HG02571 (cell line): ENCODE measurements around the gene PRRC2A.
A peak's percentile ranks its signal among the peaks of the same experiment; 100 is the strongest.
"Not testable (repeated sequence)": the region's sequence is repeated elsewhere in the genome, so short reads cannot be mapped to it uniquely, and the experiment has no call there.

Experiments used
- ATAC-seq: cut with Tn5 transposase; IDR thresholded peaks from one replicate; pipeline ENCODE4 v1.9.1; 2021; ENCODE audit warnings: mild to moderate bottlenecking, moderate library complexity; ENCODE audit not compliant: unreplicated experiment

Gene PRRC2A

GRCh38 chr6:31585491-31585890, 35.0 kb upstream of the PRRC2A start:
- no peak for ATAC-seq

GRCh38 chr6:31586008-31586407, 34.5 kb upstream of the PRRC2A start, which contains the start of gene LST1:
Gene LST1, plus strand, starts transcription at chr6:31586277. Its CDS starts 1,023 bp downstream, at chr6:31587300.
- no peak for ATAC-seq

DNA sequence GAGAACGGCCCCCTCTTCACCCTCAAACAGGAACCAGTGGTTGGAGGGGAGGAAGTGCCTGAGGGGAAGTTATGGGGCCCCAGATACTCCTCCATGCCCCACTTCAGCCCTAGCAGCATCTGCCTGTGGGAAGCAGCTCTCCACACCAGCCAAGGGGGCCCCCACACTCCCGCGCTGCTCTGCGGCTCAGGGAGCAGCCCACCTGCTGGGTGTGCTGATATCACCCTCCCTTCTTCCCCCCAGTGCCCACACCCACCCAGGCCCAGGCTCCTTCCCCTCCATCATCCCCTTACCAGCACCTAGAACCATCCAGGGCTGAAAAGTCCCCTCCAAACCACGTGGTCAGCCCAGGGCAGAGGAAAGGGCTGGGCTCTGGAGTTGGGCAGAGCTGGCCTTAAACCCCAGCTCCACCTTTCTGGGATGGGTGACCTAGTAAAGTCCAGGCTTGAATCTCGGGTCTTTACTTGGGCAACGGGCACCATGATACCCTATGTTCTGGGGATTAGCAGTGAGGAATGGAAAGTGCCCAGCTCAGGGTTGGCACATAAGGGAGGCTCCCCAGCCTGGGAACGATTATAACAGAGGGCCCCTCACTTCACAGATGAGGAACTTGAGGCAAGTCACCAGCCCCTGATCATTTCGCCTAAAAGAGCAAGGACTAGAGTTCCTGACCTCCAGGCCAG, 33.8 kb upstream of the PRRC2A start:
- no peak for ATAC-seq

DNA sequence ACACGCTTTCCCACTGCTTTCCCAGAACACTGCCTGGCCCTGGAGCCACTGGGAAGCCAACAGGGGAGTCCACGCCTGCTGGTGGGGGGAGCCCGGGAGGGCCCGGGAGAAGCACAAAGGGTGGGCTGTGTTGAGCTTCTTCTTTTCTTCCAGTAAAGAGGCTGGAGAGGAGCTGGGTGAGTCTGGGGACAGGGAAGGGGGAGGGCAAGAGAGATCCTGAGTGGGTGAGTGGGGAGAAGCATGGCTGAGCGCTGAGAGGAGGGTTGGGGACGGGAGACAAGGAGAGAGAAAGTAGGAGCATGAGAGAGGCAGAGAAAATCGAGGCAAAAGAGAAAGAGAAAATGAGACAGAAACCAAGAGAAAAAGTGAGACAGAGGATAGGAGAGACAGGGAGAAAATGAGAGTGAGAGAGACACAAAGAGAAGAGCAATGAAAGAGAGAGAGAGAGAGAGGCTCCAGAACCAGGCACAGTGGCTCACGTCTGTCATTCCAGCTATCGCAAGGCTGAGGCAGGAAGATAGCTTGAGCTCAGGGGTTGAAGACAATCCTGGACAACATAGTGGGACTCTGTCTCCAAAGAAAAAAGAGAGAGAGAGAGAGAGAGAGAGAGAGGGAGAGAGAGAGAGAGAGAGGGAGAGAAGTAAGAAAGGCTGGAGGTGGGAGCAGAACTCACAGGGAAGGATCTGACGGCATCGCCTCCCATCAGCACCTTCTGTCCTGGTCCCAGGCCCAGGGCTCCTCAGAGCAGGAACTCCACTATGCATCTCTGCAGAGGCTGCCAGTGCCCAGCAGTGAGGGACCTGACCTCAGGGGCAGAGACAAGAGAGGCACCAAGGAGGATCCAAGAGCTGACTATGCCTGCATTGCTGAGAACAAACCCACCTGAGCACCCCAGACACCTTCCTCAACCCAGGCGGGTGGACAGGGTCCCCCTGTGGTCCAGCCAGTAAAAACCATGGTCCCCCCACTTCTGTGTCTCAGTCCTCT, 32.4 kb upstream of the PRRC2A start:
- no peak for ATAC-seq

- no peak for ATAC-seq
Measured at GRCh38 chr6:31588871-31589650, 31.5 kb upstream of the PRRC2A start.

- not testable (repeated sequence) for ATAC-seq
Measured at GRCh38 chr6:31590691-31591090, 29.8 kb upstream of the PRRC2A start.

DNA sequence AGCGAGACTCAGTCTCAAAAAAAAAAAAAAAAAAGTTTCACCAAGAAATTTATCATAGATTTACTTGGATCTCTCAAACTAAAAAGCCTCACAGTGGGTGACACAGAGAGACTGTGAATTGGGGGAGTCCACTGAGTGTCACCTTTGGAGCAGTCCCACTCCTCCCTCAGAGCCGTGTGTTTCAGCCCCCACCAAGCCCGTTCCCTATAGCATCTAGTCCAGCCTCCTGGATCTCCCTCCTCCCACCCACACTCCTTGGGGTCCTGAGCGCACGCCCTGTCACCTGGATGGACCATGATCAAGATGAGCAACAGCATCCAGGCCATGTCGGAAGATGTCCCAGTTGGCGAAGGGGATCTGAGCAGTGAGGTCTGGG, 28.1 kb upstream of the PRRC2A start:
- no peak for ATAC-seq

GRCh38 chr6:31597006-31597405, 23.5 kb upstream of the PRRC2A start:
- ATAC-seq = no peak

- ATAC-seq = no peak
Measured at GRCh38 chr6:31607317-31607716, 13.2 kb upstream of the PRRC2A start.

DNA sequence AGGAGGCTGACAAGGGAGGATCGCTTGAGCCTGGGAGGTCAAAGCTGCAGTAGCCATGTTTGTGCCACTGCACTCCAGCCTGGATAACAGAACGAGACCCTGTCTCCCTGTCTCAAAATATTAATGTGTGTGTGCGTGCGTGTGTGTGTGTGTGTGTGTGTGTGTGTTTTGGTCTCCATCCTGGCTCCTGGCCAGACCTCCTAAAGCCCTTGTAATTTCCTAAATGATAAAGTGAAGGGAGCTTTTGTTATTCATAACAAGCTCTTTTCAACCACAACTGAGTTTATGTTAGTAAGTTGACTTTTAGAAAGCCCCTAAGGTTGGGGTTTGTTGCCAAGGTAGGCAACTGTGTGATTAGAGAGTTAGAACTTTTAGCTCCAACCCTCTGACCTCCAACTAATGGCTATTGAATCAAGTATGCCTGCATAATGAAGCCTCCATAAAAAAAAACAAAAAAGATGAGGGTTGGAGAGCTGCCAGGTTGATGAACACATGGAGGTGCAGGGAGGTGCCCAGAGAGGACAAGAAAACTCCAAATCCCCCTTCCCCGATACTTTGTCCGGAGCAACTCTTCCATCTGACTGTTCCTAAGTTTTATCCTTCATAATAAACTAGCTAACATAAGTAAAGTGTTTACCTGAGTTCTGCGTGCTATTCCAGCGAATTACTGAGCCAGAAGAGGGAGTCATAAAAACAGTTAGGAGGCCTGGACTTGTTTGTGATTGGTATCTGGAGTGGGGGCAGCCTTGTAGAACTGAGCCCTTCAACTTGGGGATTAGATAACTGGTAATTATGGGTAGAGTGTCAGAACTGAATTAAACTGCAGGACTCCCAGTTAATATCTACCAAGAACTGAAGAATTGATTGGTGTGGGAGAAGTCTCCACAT, 10.8 kb upstream of the PRRC2A start:
- no peak for ATAC-seq

GRCh38 chr6:31610968-31611367, 9.5 kb upstream of the PRRC2A start:
- no peak for ATAC-seq

- ATAC-seq = no peak
Measured at GRCh38 chr6:31614075-31614619, 6.4 kb upstream of the PRRC2A start.

DNA sequence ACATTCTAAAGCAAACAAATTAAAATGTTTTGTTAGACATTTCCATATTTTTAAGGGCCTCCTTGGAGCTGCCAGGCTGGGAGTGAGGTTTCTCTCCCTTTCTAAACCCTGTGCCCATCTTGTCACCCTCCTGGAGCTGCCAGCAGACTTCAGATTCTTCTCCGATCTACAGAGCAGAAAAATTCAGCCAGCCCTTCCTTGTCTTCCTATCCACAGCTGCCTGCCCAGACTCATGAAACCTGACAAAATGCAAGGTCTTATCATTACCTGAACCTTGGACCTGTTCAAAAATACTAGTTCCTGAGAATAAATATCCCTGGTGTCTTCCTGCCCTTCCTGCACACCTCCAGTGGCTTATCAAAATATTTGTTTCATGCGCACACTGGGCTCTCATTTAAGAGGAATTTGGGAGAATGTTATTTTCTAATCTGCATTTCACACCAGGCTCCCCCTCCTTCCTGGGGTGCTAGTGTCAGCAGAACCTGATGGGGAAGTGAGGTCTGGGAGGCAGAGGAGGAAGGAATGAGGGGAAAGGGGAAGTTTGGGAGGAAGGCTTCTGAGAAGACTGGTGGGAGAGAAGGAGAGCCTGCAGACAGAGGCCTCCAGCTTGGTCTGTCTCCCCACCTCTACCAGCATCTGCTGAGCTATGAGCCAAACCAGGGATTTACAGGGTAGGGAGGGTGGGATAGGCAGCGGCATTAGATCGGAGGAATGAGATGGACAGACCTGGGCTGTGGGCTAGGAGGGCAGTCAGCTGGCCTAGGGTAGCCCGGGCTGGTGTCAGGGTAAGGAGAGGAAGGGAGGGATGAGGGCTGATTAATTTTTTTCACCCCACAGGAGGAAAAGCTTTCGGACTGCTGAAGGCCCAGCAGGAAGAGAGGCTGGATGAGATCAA, 5.6 kb upstream of the PRRC2A start, which contains the start of gene AIF1:
AIF1 (plus strand) TSS at position 551 of the 895 bp plus-strand sequence; CDS start at position 647, 96 bp downstream.
- no peak for ATAC-seq

DNA sequence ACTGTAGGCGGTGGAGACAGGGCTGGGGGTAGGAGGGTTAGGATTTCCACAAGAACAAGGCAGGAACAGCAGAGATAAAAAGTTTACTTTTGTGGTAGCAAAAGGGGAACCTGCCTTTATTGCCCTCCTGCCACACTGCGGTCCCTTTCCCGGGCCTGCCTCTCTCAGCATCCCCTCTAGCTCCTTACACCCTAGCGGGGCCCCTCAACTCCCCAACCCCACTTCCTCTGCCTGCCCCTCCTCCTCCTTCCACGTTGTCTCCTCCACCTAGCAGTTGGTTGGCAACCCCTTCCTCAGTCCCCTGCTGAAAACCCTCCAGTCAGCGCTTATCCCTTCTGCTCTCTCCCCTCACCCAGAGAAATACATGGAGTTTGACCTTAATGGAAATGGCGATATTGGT, 4.8 kb upstream of the PRRC2A start:
- ATAC-seq = no peak

- ATAC-seq = no peak
Measured at GRCh38 chr6:31617010-31617409, 3.5 kb upstream of the PRRC2A start.

GRCh38 chr6:31619805-31620585, 520 bp upstream of the PRRC2A start:
- peak; percentile 80 for ATAC-seq

DNA sequence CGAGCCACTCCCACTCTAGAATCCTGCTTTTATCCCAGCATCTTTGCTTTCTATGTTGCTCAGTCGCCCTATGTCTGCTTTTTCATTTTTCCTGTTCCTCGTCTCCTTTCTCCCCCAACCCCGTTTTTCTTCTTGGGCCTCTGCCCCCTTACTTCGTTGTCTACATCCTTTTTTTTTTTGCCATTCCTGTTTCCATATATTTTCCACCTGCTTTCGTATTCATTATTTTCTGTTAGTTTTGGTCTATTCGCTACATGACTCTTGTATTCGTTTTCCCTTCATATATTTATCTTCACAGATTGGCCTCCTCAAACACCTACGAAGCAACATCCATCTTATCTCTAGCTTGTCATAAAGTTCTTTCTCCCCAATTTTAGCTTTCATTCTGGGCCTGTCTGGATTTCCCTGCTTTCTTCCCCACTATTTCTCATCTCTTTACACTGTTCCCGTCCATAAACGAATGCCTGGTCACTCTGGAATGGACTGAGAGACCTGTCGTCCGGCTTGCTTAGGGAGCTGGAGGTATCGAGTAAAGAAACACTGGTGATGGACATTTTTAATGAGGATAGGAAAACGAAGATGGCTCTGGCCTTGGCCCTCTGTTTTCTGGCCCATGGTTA, 915 bp downstream of the PRRC2A start:
- no peak for ATAC-seq

DNA sequence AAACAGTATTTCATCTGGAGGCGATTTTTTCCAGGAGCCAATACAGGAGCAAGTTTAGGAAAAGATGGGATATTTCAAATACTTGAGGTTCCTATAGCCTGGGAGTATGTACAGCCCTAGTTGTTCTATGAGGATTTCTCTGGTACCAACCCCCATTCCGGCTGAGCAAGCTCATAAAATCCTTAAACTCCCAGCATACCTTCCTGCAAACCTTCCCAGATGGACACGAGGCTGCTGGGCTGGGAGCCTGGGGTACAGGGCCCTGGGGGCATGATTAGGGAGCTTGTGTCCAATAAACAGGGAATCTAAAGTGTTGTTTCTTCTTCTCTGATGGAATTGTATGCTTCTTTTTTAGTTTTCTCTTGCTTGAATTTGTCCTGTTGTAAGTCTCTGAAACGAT, 1.5 kb downstream of the PRRC2A start:
- ATAC-seq = no peak
